Measurements from ENCODE around the gene CLEC12A. TPM values are rescaled to one million over a fixed set of nuclear protein-coding genes. Genes with fewer than 3 reads are reported as not detected.

Gene CLEC12A
- total and polyA plus RNA-seq, 4 donors: 2.3 to 4.7 (median 3.2) TPM

DNA sequence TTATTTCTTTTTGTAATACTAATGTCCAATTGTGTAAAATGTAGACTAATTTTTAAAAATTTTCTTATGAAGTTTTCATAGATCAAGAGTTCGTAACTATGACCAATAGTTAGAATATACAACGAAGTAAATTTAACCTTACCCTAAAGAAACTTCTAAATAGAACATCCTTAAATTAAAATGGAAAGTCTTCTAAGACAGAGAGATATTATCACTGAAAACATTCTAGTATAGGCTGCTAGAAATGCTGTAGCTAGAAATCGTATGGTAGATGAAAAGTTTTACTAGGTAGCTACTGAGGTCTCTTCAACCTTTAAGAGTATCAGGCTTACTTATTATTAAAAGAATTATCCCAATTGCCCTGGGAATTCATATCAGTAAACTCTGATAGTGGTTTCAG is 40.0 kb upstream of the CLEC12A start:
- Histone ChIP-seq H3K27me3 (ENCODE audit: control insufficient read depth in 4 of 4, insufficient read depth in 4 of 4, low read length in 3 of 4) (no peaks in the 10 kb centered on the region), H3K9me3 (ENCODE audit: control insufficient read depth in 4 of 4, low read length in 3 of 4) (no peaks in the 10 kb centered on the region), H3K4me1 (ENCODE audit: control insufficient read depth in 4 of 4, insufficient read depth in 4 of 4, low read length in 3 of 4) (no peaks in the 10 kb centered on the region), H3K27ac (ENCODE audit: low read depth in 1 of 2, low read length in 2 of 2) (no peak overlapping the region), H3K9ac (ENCODE audit: low read depth in 1 of 2, low read length in 2 of 2) (no peak overlapping the region), H3K36me3 (ENCODE audit: control insufficient read depth in 4 of 4, insufficient read depth in 3 of 4, low read depth in 1 of 4, low read length in 3 of 4) (no peaks in the 10 kb centered on the region), H3K4me3 (ENCODE audit: low read depth in 1 of 3, low read length in 3 of 3) (no peak overlapping the region)
- no peak for DNase-seq (ENCODE audit: low spot score)
- no peak for TF ChIP-seq RAD21 (IDR thresholded peaks at IDR 0.05)
- TF ChIP-seq HNF4G (IDR thresholded peaks at IDR 0.05): no peak
- no peak for TF ChIP-seq GABPA (IDR thresholded peaks at IDR 0.05 in 1 of 2, conservative IDR thresholded peaks at IDR 0.05 in 1 of 2)
- TF ChIP-seq, protein P1, sequence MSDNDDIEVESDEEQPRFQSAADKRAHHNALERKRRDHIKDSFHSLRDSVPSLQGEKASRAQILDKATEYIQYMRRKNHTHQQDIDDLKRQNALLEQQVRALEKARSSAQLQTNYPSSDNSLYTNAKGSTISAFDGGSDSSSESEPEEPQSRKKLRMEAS (IDR thresholded peaks at IDR 0.05): no peak
- TF ChIP-seq EGR1 (IDR thresholded peaks at IDR 0.05; ENCODE audit: low read depth in 2 of 2): no peak
- no peak for TF ChIP-seq RXRA (IDR thresholded peaks at IDR 0.05)
- TF ChIP-seq, protein P2, sequence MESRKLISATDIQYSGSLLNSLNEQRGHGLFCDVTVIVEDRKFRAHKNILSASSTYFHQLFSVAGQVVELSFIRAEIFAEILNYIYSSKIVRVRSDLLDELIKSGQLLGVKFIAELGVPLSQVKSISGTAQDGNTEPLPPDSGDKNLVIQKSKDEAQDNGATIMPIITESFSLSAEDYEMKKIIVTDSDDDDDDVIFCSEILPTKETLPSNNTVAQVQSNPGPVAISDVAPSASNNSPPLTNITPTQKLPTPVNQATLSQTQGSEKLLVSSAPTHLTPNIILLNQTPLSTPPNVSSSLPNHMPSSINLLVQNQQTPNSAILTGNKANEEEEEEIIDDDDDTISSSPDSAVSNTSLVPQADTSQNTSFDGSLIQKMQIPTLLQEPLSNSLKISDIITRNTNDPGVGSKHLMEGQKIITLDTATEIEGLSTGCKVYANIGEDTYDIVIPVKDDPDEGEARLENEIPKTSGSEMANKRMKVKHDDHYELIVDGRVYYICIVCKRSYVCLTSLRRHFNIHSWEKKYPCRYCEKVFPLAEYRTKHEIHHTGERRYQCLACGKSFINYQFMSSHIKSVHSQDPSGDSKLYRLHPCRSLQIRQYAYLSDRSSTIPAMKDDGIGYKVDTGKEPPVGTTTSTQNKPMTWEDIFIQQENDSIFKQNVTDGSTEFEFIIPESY (IDR thresholded peaks at IDR 0.05): no peak
- TF ChIP-seq, protein P3, sequence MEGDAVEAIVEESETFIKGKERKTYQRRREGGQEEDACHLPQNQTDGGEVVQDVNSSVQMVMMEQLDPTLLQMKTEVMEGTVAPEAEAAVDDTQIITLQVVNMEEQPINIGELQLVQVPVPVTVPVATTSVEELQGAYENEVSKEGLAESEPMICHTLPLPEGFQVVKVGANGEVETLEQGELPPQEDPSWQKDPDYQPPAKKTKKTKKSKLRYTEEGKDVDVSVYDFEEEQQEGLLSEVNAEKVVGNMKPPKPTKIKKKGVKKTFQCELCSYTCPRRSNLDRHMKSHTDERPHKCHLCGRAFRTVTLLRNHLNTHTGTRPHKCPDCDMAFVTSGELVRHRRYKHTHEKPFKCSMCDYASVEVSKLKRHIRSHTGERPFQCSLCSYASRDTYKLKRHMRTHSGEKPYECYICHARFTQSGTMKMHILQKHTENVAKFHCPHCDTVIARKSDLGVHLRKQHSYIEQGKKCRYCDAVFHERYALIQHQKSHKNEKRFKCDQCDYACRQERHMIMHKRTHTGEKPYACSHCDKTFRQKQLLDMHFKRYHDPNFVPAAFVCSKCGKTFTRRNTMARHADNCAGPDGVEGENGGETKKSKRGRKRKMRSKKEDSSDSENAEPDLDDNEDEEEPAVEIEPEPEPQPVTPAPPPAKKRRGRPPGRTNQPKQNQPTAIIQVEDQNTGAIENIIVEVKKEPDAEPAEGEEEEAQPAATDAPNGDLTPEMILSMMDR (IDR thresholded peaks at IDR 0.05; ENCODE audit: low read depth, low read length, missing input control): no peak
- no peak for TF ChIP-seq YY1 (IDR thresholded peaks at IDR 0.05)
- WGBS: 83% methylated on average over 3 of the region's 3 CpGs

DNA sequence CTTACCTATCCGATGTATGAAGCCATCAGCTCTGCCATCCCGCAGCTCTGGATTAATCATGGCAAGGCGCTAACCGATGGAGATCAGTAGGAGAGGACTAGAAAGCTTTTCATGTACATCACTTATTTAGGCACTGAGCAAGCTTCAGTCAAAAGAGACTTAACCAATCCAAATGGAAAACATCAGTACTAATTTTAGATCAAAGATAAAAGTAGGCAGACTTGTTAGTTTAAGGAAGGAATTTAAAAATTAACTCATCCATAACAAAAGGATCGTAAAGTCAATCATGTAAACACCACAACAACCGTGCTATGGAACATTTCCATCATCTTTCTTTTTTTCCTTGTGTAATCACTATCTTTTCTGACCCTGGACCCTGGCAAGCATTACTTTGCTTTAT is 38.9 kb upstream of the CLEC12A start, which contains the start of gene CLEC2A:
Gene CLEC2A (minus strand): TSS at position 101 of the 400 bp plus-strand sequence. CDS start 41 bp downstream, at position 60.
- Histone ChIP-seq H3K9me3 (ENCODE audit: control insufficient read depth in 4 of 4, low read length in 3 of 4) (no peaks in the 10 kb centered on the region), H3K9ac (ENCODE audit: low read depth in 1 of 2, low read length in 2 of 2) (no peak within 1 kb of the TSS), H3K4me3 (ENCODE audit: low read depth in 1 of 3, low read length in 3 of 3) (no peak within 1 kb of the TSS), H3K36me3 (ENCODE audit: control insufficient read depth in 4 of 4, insufficient read depth in 3 of 4, low read depth in 1 of 4, low read length in 3 of 4) (no peaks in the 10 kb centered on the region), H3K4me1 (ENCODE audit: control insufficient read depth in 4 of 4, insufficient read depth in 4 of 4, low read length in 3 of 4) (no peaks in the 10 kb centered on the region), H3K27me3 (ENCODE audit: control insufficient read depth in 4 of 4, insufficient read depth in 4 of 4, low read length in 3 of 4) (no peaks in the 10 kb centered on the region), H3K27ac (ENCODE audit: low read depth in 1 of 2, low read length in 2 of 2) (no peak within 1 kb of the TSS)
- no peak for DNase-seq (ENCODE audit: low spot score)
- TF ChIP-seq NR2F2 (IDR thresholded peaks at IDR 0.05) (no peak), RAD21 (IDR thresholded peaks at IDR 0.05) (no peak), EGR1 (IDR thresholded peaks at IDR 0.05; ENCODE audit: low read depth in 2 of 2) (no peak), HNF4A (conservative IDR thresholded peaks at IDR 0.05) (no peak), RXRA (IDR thresholded peaks at IDR 0.05) (no peak), HNF4G (IDR thresholded peaks at IDR 0.05) (no peak), YY1 (IDR thresholded peaks at IDR 0.05) (no peak), FOXA2 (IDR thresholded peaks at IDR 0.05) (no peak), FOXA1 (IDR thresholded peaks at IDR 0.05) (no peak), SP1 (IDR thresholded peaks at IDR 0.05) (no peak), JUND (IDR thresholded peaks at IDR 0.05) (no peak), GABPA (IDR thresholded peaks at IDR 0.05 in 1 of 2, conservative IDR thresholded peaks at IDR 0.05 in 1 of 2) (no peak), TAF1 (conservative IDR thresholded peaks at IDR 0.05) (no peak)
- TF ChIP-seq, protein P4, sequence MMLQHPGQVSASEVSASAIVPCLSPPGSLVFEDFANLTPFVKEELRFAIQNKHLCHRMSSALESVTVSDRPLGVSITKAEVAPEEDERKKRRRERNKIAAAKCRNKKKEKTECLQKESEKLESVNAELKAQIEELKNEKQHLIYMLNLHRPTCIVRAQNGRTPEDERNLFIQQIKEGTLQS (IDR thresholded peaks at IDR 0.05): no peak
- TF ChIP-seq, protein P3 (IDR thresholded peaks at IDR 0.05; ENCODE audit: low read depth, low read length, missing input control): no peak
- TF ChIP-seq, protein P5, sequence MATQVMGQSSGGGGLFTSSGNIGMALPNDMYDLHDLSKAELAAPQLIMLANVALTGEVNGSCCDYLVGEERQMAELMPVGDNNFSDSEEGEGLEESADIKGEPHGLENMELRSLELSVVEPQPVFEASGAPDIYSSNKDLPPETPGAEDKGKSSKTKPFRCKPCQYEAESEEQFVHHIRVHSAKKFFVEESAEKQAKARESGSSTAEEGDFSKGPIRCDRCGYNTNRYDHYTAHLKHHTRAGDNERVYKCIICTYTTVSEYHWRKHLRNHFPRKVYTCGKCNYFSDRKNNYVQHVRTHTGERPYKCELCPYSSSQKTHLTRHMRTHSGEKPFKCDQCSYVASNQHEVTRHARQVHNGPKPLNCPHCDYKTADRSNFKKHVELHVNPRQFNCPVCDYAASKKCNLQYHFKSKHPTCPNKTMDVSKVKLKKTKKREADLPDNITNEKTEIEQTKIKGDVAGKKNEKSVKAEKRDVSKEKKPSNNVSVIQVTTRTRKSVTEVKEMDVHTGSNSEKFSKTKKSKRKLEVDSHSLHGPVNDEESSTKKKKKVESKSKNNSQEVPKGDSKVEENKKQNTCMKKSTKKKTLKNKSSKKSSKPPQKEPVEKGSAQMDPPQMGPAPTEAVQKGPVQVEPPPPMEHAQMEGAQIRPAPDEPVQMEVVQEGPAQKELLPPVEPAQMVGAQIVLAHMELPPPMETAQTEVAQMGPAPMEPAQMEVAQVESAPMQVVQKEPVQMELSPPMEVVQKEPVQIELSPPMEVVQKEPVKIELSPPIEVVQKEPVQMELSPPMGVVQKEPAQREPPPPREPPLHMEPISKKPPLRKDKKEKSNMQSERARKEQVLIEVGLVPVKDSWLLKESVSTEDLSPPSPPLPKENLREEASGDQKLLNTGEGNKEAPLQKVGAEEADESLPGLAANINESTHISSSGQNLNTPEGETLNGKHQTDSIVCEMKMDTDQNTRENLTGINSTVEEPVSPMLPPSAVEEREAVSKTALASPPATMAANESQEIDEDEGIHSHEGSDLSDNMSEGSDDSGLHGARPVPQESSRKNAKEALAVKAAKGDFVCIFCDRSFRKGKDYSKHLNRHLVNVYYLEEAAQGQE (IDR thresholded peaks at IDR 0.05): no peak
- TF ChIP-seq, protein P2 (IDR thresholded peaks at IDR 0.05): no peak
- TF ChIP-seq, protein P1 (IDR thresholded peaks at IDR 0.05): no peak
- WGBS: 84% methylated on average over 6 of the region's 6 CpGs

Data from liver (tissue), 9 donors.